GM12873 (cell line): ENCODE results near the gene DUOXA1.

Source experiments
- TF ChIP-seq, protein P1 (sequence below): IDR thresholded peaks from 2 replicates; pipeline ENCODE4 v1.5.1; 2012; ENCODE audit warnings: low read depth, mild to moderate bottlenecking, moderate library complexity, low read length, control low read depth; ENCODE audit not compliant: insufficient read depth; ENCODE audit errors: missing control alignments

Gene DUOXA1, protein sequence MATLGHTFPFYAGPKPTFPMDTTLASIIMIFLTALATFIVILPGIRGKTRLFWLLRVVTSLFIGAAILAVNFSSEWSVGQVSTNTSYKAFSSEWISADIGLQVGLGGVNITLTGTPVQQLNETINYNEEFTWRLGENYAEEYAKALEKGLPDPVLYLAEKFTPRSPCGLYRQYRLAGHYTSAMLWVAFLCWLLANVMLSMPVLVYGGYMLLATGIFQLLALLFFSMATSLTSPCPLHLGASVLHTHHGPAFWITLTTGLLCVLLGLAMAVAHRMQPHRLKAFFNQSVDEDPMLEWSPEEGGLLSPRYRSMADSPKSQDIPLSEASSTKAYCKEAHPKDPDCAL

DNA sequence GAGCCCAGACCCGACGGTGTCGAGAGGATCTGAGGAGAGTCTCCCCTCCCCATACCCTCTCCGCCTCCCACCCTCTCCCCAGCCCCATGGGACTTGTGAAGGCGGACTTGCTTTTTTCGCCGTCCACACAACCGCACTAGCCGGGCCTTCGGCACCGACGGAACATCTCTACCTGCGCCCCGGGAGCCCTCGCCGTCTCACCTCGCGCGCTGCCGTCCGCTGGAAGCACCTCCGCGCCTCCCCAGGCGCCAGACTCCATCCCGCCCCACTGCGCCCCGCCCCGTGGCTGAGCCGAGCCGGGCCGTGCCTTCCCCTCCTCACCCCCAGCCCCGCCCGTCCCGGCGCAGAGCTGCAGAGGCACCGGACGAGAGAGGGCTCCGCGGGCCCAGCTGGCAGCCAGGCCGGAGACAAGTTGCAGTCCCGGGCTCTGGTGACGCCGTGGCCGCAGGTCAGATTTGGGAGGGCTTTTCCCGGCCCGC lies at the start of gene DUOXA1, which contains the start of gene DUOX1:
Gene DUOXA1 (minus strand): TSS at position 229 of the 479 bp plus-strand sequence. CDS start 6,865 bp downstream, outside the sequence.
Gene DUOX1 (plus strand): TSS at position 344 of the 479 bp plus-strand sequence. CDS start 1,973 bp downstream, outside the sequence.
- TF ChIP-seq, protein P1, sequence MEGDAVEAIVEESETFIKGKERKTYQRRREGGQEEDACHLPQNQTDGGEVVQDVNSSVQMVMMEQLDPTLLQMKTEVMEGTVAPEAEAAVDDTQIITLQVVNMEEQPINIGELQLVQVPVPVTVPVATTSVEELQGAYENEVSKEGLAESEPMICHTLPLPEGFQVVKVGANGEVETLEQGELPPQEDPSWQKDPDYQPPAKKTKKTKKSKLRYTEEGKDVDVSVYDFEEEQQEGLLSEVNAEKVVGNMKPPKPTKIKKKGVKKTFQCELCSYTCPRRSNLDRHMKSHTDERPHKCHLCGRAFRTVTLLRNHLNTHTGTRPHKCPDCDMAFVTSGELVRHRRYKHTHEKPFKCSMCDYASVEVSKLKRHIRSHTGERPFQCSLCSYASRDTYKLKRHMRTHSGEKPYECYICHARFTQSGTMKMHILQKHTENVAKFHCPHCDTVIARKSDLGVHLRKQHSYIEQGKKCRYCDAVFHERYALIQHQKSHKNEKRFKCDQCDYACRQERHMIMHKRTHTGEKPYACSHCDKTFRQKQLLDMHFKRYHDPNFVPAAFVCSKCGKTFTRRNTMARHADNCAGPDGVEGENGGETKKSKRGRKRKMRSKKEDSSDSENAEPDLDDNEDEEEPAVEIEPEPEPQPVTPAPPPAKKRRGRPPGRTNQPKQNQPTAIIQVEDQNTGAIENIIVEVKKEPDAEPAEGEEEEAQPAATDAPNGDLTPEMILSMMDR: no peak

DNA sequence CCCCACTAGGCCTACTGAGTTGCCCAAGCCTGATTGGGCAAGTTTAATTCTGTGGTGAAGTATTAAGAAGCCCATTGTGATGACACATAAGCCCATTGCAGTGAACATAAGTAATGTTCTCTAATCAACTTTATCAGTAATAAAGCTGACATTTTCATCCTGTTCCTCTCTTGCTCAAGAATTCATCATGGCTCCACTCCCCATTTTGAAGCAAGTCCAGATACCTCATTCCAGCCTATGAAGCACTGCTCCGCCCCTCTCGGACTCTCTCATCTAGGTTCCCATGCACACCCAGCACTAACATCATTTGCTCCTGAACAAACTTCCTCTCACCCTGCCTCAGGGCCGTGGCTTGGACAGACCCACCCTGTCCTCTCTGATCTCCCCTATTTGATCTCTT lies 47.6 kb upstream of the DUOXA1 start:
- TF ChIP-seq, protein P1: no peak

DNA sequence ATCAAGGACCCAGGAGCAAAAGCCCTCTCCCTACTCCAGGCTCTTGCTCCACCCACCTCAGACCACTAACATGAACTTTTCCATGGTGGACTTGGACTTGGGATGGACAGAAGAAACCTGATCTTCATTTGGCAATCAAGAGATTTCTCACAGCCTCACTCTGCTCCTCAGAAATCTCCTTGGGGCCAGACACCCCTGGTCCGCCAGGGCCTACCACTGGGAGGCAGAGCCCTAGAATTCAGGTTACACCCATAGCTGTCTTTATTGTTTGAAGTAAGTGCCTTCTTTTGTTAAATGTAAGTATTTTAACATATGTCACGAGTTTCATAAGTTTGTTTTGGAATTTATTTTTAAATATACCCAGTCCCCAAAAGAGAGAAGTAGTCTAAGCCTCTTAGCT lies 44.9 kb upstream of the DUOXA1 start:
- TF ChIP-seq, protein P1: no peak

DNA sequence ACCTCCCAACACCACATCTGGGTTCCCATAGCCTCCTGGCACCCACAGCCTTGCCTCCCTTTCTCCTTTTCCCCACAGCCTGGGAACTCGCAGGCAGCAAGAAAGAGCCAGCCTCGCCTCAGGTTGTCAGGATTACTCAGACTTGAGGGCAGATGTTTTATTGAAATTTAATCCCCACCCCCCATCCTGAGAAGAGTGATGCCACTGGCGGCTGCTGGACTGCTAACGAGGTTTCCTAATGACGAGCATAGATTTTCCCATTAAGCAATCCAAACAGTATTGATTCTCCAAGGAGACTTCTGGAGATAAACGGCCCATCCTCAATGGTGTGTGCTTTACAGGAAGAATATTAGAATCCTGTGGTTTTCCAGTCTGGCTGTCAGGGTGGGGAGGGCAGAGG lies 44.4 kb upstream of the DUOXA1 start:
- TF ChIP-seq, protein P1: no peak

DNA sequence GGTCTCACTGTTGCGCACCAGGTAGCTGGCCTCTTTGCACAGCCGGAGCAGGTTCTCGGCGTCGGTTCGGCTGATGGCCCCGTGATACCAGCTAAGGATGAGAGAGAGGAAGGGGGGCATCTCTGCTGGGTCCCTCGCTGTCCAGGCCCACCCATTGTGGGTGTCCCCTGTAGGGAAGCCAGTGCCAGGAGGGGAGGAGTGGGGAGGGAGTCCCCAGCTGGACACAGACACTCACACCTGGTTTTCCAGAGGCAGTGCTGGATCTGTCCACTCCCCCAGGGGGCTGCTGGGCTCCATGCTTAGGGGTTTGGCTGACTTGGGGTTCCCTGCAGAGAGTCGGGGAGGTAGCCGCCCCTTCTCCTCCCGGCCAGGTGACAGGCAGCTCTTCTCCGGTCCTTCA lies 42.2 kb upstream of the DUOXA1 start:
- TF ChIP-seq, protein P1: no peak

DNA sequence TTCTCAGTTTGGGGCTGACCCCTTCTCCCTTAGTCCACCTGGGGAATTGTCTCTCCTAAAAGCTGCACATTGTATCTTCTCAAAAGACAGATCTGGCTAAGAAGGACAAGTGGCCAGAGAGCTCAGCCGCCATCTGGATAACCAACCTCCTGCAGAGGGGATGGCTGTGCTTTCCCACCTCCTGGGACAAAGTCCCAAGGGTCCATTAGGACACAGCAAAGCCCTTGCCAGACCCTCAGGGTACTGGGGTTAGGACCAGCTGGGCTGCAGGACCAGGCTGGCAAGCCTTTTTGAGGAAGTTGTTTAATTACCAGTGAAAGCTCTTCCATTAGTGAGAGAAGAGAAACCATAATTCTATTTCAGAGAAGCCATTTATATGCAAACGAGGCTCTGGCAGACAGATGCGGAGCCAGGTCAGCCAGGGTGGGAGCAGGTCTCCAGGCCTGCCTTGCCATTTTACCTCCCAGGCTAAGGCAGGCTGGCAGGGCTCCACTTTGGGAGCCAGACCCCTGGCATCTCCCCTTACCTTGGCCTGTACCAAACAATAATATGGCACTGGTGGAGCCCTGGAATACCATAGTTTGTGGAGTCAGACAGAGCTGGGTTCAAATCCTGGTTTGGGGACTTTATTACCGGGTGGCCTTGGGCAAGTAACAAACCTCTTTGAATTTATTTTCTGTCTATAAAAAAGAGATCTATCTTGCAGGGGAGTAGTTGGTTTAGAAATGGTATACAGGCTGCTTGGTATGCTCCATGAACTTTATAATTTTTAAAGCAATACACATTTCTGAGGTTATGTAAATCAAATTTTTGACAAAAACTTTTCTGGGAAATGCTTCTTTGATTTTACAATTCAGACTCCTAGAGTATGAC lies 40.2 kb upstream of the DUOXA1 start:
- TF ChIP-seq, protein P1: no peak
